HepG2 (cell line): ENCODE results near the gene MYH7B.

Experiments used
- CTCF ChIP-seq: sonication (generic); formaldehyde crosslinking; IDR thresholded peaks from 2 replicates; pipeline ENCODE4 v1.5.0; 2020; ENCODE audit warnings: mild to moderate bottlenecking, missing genetic modification reagents, moderate library complexity
- LBX2 ChIP-seq: sonication (generic); formaldehyde crosslinking; IDR thresholded peaks from 2 replicates; pipeline ENCODE4 v1.5.0; 2020; ENCODE audit warnings: missing genetic modification reagents, mild to moderate bottlenecking, borderline replicate concordance
- MAFK ChIP-seq, 2 experiments: IDR thresholded peaks in 1 of 2; conservative IDR thresholded peaks in 1 of 2; 2 replicates each; pipeline ENCODE4 v1.6.1; 2011; ENCODE audit warnings: improper control_type of control experiment in 2 of 2, low read length in 2 of 2
- MNT ChIP-seq: fragments of 450-650 bp; IDR thresholded peaks from 2 replicates; pipeline ENCODE4 v1.6.1; 2016
- PBX2 ChIP-seq: IDR thresholded peaks from 2 replicates; pipeline ENCODE4 v1.6.1; 2016; ENCODE audit warnings: control low read depth
- TAF1 ChIP-seq: sonication (generic); formaldehyde crosslinking; IDR thresholded peaks from 2 replicates; pipeline ENCODE4 v1.4.0; 2020; ENCODE audit warnings: missing genetic modification reagents
- ZNF484 ChIP-seq: sonication (generic); formaldehyde crosslinking; IDR thresholded peaks from 2 replicates; pipeline ENCODE4 v1.5.1; 2020; ENCODE audit warnings: mild to moderate bottlenecking, low read depth, missing genetic modification reagents, borderline replicate concordance

- TF ChIP-seq CTCF, result no peak
- TF ChIP-seq TAF1 (CRISPR knock-in tag), result no peak
- no peak for TF ChIP-seq PBX2 (CRISPR knock-in tag)
- no peak for TF ChIP-seq MAFK (conservative IDR thresholded peaks at IDR 0.05 in 1 of 2, IDR thresholded peaks at IDR 0.05 in 1 of 2; ENCODE audit: low read length in 2 of 2)
- no peak for TF ChIP-seq ZNF484
- no peak for TF ChIP-seq MNT
- TF ChIP-seq LBX2 (CRISPR knock-in tag), result no peak
Observed at GRCh38 chr20:34915131-34915530, 40.5 kb upstream of the MYH7B start.
